ENCODE measurements around the gene NECAB2.
A peak's percentile ranks its signal among the peaks of the same experiment; 100 is the strongest.

Gene NECAB2

DNA sequence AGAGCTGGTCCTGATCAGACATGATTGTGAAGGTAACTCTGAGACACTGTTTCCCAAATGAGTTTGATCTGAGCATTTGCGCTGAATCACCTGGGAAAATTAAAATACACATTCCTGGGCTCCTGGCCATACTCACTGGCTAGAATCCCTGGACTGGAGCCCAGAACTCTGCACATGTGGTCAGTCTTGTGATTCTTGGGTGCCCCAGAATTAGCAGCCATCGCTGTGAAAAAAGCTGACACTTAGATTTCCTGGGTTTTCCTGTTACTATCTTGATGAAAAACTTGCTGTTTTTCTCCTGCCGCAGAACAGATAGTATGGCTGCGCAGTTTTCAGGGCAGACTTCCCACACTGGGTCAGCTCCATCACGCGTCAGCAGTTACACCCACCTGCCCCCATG is 24.6 kb downstream of the NECAB2 start:
- no peak for DNase-seq (ENCODE audit: low read depth in 2 of 2)

DNA sequence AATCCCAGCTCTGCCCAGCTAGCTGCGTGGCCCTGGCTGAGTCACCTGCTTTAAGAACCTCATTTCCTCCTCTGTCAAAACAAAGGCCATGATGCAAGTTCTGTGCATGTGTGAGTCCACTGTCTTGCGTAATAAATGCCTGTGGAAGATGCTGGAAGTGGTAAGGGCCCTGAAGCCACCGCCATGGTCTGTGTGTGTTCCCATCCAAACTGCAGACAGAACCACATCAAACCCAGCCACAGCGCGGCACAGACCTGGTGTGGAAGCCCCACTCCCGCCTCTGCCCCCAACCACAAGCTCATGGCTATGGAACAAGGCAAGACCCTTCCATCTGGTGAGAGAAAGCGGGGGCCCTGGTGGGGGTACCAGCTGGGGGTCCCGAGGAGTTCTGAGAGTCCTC is 26.0 kb downstream of the NECAB2 start:
- no peak for DNase-seq (ENCODE audit: low read depth in 2 of 2)

DNA sequence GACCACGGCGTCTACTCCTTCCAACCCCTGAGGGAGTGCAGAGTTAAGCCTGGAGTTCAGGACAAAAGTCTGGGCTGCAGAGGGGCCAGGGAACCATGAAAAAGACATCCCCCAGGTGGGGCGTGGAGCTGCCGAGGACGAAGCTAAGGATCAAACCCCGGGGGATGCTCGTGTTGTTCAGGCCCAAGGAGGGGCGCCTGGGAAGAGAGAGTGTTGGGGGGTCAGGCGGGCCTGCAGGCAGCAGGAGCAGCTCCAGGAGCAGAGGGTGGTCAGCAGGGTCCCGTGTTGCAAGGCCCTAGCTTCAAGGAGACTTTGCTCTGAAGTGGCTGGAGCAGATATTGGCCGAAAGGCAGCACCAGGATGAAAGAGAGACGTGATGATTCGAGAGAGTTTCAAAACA is 26.7 kb downstream of the NECAB2 start:
- no peak for DNase-seq (ENCODE audit: low read depth in 2 of 2)

DNA sequence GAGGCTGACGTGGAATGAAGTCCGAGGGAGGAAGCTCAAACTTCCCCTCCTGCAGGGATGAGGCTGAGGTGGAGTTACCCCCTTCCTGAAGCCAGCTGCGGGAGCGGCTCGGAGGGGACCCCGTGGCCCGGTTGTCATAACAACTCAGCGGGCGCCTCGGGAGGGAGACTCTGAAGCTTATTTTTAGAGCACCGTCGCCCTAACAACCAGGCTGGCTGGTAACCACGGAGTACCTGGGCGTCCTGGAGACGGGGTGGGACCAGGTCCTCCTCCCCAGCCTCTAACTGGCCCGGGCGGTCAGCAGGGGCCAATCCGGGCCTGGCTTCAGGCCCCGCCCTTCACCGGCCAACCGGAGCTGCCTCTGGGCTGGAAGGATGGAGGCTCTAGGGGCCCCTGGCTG is 27.7 kb downstream of the NECAB2 start:
- no peak for DNase-seq (ENCODE audit: low read depth in 2 of 2)

DNA sequence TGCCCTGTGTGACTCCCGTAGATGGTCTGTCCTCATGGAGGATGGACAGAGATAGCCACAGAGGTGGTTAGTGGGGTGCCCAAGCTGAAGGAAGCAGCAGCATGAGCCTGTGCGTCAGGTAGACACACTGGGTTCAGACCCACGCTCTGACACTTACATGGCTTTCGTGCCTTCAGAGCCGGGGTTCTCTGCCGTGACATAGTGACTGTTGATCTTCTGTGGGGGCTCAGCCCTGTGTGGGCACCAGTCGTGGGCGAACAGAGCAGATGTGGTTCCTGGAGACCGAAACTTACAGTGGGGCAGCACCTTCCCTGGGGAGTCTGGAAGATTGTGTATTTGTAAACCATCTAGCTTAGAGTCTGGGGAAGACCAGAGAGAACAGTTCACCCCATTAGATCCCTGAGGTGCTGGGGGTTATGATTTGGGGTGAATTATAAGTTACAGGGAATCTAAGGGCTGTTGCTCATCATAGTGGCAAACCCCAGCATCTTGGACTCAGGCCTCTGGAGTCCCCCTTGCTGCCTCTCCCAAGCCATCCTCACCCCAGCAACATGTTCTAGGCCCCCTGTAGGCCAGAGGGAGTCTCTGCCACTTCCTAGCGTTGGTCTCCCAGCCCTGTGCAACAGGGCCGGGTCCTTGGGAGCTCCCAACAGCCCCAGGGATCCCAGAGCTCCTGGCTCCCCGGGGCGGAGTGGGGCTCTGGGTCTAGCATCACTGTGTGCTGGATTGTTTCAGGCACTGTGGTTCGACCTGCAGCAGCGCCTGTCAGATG is 28.6 kb downstream of the NECAB2 start:
- no peak for DNase-seq (ENCODE audit: low read depth in 2 of 2)

DNA sequence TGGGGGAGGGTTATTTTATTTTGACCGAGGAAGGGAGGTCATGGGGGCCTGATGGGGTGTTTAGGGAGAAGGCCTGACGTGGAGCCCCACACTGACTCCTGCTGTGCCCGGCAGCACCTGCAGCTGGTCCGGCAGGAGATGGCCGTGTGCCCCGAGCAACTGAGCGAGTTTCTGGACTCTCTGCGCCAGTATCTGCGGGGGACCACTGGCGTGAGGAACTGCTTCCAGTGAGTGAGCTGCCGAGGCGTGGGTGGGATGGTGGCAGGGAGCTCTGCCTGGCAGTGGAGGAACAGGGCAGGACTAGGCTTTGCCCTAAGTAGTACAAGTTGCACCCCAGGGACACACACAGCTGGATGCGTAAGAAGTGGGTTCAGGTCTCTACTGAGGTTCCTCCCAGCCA is 30.0 kb downstream of the NECAB2 start:
- no peak for DNase-seq (ENCODE audit: low read depth in 2 of 2)

DNA sequence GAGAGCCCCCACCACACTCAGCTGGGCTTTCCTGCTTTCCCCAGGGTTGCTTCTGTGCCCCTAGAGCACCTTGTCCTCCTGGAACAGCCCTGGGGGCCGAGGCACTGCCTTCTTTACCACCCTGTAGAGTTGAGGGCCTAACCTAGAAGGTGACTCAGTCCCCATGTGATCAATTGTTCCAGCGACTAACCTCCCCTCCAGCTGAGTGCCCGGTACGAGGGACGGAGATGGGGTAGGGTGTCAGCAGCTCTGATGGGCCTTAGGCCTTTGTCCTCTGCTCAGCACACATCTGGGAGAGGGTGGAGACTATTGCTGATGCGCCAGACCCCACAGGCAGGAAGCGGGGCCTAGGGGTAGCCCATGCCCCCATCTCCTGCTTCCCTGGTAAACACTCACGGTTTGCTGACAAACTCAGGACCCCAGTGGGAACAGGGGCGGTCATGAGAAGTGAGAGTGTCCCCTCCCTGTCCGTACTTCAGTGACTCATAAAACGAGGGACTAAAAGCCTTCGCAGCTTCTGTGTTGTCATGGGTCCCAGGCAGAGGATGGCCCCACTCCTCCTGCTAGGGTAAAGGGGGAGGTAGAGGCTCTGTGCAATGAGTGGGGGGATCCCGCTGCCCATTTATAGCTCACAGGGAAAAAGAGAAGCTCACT is 33.1 kb downstream of the NECAB2 start:
- DNase-seq (ENCODE audit: low read depth in 2 of 2), result no peak

DNA sequence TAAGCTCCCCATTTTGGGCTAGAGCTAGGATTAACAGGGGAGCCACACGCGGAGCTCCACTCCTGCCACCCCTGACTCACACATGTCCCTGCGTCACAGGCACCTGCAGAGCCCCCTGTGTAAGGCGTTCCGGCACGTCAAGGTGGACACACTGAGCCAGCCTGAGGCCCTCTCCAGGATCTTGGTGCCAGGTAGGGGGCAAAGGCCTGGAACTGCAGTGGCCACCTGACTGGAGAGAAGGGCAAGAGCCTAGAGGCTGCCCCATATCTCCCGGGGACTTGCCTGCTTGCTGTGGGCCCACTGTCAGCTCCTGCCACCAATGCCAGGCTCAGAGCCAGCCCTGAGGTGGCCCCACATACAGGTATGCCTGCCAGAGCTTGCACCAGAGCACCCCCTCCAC is 33.7 kb downstream of the NECAB2 start:
- DNase-seq (ENCODE audit: low read depth in 2 of 2), result no peak

DNA sequence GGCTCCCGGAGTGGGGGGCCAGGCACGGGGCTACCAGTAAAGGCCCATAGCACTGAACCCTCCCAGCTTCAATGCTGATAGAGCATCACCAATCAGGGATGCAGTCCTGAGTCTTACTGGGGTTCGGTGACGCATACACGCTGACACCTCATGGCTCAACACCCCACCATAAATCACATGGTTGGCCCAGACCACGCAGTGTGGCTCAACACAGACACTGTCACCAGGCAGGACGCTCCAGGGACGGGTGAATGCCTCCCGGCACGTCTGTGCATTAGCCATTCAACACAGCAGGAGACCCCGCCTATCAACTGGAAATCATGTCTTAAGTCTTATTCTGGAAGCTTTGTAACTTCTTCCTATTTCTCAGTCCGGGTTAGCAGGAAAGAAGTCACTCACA is 35.0 kb downstream of the NECAB2 start:
- DNase-seq (ENCODE audit: low read depth in 2 of 2), result no peak

DNA sequence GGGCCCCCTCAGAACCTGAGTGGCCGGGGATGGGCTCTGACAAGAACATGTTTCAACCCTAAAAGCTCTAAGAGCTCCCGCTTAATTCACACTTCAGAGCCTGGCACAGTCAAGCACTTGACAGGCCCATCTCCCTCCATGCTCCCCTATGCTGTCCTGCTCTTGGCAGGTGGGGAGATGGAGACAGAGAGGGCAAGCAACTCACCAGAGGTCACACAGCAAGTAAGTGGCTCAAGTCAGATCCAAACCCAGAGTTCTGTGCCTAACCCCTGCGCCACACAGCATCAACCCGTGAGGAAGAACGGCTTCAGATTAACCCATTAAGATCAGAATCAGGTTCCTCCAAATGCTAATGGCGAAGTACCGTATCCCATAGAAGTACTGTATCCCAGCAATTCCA is 36.4 kb downstream of the NECAB2 start:
- DNase-seq (ENCODE audit: low read depth in 2 of 2), result no peak

DNA sequence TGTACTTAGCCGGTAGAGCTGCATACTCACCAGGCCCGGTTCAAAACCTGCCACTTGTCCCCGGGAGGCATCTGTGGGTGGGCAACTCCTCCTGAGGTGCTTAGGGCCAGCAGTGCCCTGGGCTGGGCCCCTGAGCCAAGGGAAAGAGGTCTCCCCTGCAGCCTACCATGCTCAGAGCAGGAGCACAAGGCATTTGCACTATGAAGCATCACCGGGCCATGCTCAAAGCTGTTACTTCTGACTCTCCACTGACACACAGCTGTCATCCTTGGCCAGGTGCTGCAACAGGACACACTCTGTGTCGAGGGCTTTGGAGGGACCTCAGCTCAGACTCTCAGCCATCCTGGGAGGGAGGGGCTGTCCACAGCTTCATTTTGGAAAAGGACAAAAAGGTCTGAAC is 37.3 kb downstream of the NECAB2 start:
- DNase-seq (ENCODE audit: low read depth in 2 of 2), result no peak

DNA sequence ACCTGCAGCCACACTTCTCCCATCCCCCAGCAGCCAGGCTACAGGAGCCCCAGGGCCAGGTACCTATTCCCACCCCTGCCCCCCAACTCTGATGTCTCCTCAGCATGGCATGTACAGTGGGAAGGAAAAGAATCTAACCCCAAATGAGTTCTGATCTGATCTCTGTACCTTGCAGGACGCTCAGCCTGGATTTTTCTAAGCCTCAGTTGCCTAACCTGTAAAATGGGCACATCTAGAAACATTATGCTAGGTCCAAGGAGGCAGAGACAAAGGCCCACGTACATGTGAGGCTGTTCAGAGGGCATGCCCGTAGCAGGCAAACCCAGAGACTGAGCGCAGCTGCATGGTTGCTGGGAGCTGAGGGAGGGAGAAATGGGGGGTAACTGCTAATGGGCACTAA is 39.5 kb downstream of the NECAB2 start:
- DNase-seq (ENCODE audit: low read depth in 2 of 2), result no peak

DNA sequence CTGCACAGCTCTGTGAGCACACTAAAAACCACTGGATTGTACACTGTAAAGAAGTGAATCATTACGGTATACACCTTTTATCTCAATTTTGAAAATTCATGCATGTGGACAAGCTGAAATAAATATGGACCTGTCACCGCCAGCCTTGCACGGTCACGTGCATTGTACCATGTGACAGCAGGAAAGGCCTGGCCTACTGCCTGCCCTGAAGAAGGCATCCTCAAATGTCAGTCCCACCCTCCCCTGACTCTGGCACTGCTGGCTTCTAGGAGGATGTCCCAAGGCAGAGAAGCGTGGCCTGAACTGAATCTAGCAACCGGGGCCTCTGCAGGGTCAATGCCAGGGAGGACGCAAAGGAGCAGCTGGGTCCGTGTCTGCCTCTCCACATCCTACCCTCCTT is 39.9 kb downstream of the NECAB2 start:
- no peak for DNase-seq (ENCODE audit: low read depth in 2 of 2)

DNA sequence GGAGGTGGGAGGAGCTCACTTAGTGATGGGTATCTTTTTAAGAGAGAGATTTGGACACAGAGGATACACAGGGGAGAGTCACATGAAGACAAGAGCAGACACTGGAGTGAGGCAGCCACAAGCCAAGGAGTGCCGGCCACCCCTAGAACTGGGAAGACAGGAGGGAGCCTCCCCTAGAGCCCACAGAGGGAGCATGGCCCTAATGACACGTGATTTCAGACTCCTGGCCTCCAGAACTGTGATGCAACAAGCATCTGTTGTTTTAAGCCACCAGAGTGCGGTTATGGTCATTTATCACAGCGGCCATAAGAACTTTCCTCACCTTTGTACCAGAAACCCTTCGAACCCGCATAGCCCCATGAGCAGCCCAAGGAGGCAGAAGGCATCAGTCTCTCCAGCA is 41.2 kb downstream of the NECAB2 start:
- DNase-seq (ENCODE audit: low read depth in 2 of 2), result no peak

DNA sequence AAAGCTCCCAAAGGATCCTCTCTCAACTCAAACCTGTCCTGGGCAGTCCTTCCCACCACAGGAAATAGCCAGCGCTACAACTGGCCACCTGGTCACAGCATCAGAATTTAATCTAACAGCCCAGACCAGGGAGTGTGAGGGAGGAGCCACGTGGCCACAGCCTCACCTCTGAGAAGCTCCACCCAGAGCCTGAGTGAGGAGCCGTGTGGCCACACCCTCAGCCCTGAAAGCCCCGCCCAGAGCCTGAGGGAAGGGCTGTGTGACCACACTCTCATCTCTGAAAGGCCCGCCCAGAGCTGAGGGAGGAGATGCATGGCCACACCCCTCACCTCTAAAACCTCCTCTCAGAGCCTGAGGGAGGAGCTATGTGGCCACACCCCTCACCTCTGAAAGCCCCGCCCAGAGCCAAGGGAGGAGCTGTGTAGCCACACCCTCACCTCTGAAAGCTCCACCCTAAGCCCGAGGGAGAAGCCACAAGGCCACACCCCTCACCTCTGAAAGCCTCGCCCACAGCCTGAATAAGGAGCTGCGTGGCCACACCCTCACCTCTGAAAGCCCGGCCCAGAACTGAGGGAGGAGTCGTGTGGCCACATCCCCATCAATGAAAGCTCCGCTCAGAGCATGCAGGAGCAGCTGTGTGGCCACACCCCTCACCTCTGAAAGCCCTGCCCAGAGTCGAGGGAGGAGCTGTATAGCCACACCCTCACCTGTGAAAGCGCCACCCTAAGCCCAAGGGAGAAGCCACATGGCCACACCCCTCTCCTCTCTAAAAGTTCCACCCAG is 45.9 kb downstream of the NECAB2 start:
- peak in 1 of 2 donors; percentile 6 for DNase-seq (ENCODE audit: low read depth in 2 of 2)

DNA sequence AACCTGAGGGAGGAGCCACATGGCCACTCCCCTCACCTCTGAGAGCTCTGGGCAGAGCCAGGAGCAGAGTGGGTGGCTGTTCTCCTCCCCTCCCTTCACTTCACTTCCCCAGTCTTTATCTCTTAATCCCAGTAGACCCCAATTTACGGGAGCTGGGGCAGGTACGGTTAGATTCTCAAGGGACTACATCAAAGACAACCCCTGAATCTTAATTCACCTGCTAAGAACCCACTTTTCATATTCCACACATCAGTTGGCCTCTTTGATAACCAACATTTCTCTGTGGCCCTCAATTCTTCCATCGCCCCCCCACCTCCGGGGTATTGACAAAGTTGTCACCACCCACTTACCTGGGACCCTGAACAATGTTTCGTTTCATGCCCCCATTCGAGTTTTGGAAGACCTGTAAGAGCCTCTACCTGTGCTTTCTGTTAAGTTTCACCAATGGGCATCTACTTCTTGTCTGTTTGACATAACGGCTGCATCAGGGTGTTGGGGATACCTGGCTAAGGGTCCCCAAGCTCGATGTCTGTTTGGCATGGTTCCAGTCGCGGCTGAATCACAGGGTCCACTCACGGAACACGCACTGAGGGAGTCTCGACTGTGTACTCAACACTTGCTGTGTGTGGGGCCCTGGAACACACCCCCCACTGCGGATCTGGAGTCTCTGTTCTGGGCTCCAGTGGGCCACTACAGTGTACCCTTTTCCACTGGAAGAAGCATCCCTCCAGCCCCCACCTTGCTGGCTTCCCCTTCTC is 46.7 kb downstream of the NECAB2 start:
- DNase-seq (ENCODE audit: low read depth in 2 of 2), result no peak

DNA sequence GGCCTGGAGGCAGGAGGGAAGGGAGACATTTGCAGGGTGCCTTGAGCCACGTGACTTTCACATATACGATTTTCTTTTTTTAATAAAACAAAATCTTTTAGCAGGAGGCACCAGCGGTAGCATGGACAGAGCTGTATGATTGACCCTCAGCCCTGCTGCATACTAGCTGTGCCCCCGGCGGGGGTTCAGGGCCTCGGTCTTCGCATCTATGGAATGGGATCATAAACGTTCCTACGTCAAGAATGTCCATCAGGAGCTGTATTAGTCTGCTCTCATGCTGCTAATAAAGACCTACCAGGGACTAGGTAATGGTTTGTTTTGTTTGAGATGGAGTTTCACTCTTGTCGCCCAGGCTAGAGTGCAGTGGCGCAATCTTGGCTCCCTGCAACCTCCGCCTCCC is 47.4 kb downstream of the NECAB2 start:
- no peak for DNase-seq (ENCODE audit: low read depth in 2 of 2)

DNA sequence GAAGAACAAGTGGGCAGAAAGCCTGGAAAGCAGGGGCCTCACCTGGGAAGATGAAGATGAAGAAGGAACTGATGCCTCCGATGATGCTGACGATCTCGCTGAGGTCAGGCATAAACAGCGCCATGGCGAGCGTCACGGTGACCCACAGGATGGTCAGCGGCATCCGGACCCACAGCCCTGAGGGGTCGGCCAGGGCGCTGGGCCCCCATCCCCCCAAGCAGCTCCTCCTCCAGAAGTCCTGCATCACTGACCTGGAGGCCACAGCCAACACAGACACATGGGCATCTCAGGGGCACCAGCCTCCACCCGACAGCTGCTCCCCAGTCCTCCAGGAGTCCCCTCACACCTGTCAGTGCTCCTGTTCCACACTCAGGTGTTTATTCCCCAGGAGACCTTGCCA is 48.4 kb downstream of the NECAB2 start:
- no peak for DNase-seq (ENCODE audit: low read depth in 2 of 2)

DNA sequence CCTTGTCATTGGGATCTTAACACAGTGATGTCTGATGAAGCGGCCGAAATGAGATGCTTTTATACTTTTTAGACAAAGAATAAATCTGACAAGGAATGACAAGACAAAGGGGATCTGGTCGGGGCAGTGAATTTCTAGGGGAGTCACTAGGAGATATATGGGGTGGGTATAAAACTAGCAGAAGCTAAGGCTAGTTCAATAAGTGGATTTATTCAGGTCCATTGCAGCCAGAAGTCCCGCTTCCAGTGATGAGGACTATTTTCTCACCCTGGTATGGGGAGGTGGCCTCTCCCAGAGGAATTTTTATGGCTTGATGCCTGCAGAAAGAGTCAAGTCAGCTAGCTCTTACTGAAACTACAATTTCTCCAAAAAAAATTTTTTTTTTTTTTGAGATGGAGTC is 50.7 kb downstream of the NECAB2 start:
- no peak for DNase-seq (ENCODE audit: low read depth in 2 of 2)

DNA sequence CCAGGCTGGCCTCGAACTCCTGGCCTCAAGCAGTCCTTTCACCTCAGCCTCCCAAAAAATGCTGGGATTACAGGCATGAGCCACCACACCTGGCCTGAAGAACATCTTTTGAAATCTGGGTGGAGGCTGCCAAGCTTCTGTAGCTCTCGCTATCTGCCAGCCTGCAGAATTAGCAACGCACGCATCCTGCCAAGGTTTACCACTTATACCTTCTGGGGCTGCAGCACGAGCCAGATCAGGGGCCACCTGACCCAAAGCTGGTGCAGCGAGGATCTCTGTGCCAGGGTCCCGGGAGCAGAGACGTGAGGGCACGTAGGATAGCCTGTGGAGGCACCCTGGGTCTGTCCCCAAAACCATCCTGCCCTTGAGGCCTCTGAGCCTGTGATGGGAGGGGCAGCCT is 52.3 kb downstream of the NECAB2 start:
- no peak for DNase-seq (ENCODE audit: low read depth in 2 of 2)

DNA sequence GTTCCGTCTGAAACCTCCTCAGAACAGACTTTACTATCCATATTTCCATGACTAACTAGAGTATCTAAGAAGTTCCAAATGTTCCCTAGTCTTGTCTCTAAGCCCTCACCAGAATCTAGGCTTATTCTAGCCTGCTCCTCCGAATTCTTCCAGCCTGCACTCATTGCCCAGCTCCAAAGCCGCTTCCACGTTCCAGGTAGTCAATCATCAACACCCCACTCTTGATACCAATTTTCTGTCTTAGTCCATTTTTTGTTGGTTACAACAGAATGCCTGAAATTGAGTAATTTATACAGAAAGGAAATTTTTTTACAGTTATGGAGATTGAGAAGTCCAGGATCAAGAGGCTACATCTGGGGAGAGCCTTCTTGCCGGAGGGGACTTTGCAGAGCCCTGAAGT is 53.4 kb downstream of the NECAB2 start:
- DNase-seq (ENCODE audit: low read depth in 2 of 2), result no peak

DNA sequence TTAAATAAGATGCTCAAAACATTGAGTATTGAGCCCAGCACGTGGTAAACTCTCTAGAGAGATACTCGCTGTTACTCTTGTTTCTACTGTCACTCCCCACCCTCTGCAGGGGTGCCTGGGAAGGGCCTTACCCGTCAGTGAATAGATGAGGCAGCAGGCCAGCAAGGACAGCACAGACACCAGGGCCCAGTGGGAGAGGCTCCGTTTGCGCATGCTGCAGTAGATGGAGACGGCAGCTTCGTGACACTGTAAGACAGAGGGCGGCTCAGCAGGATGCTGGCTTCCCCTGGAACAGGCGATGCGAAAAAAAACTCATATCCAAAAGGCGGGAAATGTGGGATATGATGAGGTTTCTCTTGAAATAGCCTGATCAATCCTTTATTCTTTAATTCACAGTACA is 54.6 kb downstream of the NECAB2 start:
- no peak for DNase-seq (ENCODE audit: low read depth in 2 of 2)

All from stimulated activated CD8-positive, alpha-beta memory T cell treated with anti-CD3 and anti-CD28 coated beads, Interleukin-2, amount 100 ng/mL, for 1 hour (primary cell).